ENCODE data around the gene ZNF276.
"Not testable (repeated sequence)": the region's sequence is repeated elsewhere in the genome, so short reads cannot be mapped to it uniquely, and the experiment has no call there.

ZNF276 gene

DNA sequence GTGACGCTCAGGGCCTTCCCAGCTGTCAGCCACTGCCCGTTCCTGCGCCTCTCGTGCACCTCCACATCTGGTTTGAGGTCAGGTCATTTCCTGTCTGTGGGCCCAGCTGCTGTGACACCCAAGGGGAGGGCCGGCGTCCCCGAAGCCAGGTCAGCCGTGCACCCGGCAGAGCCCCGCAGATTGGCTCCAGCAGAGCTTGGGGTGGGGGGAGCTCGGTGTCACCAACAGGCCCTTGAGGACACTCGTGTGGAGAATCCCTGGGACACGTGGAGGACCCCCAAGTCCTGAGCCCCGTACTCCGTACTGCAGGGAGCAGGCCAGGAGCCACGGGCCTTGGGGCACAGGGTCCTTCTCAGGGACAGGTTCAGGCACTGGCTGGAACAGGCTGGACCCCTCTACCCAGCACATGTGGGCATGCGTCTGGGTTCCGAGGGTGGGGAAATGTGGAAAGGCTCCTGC is 24.6 kb upstream of the ZNF276 start:
- FAIRE-seq = no peak

DNA sequence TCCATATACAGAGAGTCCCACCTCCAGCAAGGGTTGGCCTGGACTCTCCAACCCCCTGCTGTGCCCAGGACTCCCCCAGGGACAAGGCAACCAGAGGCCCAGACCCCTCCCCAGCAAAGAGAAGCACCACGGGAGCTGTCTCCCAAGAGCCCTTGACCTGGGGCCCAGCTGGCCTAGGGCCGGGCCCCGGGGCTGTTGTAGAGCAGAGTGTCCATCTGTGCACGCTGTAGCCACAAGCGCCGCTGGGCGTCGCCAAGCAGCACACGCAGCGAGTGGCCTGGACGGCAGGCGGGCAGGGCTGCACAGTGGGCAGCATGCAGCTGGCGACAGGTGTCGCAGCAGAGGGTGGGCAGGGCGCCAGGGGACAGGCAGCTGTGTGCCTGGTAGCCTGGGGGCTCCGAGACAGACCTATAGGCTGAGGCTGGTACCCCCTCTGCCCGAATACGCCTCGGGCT is 24.1 kb upstream of the ZNF276 start:
- no peak for FAIRE-seq

DNA sequence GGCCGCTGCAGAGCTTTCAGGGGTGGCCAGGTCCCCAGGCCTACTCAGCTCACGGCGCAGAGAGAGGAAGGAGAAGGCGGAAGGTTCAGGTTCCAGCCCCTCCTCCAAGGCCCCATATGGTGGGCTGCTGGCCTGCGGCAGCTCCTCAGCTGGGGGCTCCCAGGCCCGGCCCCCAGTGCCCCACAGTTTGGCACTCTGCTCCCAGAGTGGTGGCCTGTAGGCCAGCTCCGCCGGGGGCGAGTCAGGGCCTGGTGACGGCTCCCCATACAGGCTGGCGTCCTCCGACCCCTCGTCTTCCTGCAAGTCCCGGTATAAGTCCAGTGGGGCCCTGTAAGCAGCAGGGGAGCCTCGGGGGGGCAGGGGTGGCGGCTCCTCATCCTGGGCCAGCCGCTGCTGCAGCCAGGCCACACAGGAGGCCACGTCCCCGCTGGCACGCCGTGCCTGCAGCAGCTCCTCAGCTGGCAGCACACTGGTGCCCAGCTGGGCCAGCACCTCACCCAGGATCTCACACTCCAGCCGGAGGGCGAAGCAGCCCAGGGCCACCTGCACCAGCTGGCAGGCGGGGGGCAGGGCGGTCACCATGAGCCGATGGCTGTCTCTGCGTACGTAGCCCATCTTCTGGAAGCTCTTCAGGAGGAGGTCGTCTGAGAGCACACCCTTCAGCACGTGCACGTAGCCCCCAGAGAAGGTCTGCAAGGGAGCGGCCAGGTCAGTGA is 23.6 kb upstream of the ZNF276 start:
- no peak for FAIRE-seq

DNA sequence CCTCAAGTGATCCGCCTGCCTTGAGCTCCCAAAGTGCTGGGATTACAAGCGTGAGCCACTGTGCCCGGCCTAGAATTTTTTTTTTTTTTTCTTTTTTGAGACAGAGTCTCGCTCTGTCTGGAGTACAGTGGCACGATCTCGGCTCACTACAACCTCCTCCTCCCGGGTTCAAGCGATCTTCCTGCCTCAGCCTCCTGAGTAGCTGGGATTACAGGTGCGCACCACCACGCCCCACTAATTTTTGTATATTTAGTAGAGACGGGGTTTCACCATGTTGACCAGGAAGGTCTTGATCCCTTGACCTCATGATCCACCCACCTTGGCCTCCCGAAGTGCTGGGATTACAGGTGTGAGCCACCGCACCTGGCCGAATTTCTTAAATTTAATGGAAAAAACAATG is 22.6 kb upstream of the ZNF276 start:
- not testable (repeated sequence) for FAIRE-seq

DNA sequence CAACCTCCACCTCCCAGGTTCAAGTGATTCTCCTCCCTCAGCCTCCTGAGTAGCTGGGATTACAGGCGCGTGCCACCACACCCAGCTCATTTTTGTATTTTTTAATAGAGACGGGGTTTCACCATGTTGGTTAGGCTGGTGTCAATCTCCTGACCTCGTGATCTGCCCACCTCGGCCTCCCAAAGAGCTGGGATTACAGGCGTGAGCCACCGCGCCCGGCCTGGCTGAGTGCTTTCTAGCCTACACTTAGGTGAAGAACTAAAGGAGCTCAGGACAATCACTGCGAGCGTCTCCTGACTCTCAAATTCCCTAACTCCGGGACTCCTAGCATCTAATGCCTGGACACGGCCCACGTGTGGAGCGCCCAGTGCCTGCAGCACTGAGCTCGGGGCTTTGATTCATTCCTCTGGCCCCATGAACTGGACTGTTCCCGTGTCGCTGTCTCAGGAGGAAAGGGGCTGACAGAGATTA is 21.7 kb upstream of the ZNF276 start:
- not testable (repeated sequence) for FAIRE-seq

DNA sequence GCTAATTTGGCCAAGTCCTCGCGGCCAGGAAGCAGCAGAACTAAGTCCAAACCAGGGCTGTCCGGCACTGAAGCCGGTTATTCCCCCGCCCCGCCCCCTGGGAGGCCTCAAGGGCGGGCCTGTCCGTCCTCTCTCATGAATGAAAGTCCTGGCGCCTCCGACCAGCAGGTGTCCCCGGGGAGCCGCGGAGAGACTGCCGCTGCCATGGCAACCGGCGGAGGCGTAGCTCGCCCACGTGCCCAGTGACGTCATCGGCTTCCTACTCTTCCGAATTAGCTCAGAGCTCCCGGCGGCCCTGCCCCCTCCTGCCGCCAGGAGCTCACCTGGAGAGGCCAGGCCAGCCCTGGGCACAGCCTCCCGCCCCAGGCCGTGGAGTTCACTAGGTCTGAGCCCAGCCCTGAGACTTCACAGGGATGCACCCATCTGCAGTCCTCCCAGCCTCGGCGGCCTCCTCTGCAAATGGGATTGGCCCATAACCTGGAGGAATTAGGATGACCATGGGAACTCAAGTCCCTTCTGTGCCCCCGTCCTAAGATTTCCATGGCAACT is 21.2 kb upstream of the ZNF276 start:
- peak; percentile 96 for FAIRE-seq

DNA sequence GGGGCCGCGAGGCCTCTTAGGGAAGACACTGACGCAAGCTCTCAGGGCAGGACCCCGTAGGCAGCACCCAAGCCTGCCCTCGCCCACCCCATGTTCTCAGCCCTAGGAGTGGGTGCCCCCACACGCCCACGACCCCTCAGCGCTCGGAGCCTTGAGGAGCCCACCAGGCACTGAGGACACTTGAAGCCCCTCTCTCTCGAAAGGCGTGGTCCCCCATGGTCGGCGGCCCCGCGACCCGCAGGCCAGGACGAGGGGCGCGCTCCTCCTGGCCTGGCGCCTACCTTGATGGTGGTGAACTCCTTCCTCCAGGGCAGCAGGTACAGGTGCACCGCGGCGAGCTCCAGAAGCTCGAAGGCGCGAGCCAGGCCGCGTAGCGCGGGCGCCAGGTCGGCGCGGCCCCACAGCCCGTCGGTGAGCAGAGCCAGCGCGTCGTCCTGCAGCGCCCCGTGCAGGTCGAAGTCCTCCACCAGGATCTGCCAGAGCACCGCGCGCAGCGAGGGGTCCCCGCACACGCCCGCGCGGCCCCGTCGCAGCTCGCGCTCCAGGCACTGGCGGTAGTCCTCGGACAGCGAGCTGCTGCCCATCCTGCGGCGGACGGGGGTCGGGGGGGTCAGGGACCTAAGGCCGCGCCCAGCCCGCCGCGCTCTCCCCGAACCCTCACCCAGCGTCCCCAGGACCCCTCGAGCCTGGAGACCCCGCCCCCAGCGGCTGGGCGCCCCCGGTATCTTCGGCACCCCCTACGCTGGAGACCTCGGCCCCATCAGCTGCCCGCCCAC is 20.5 kb upstream of the ZNF276 start:
- no peak for FAIRE-seq

DNA sequence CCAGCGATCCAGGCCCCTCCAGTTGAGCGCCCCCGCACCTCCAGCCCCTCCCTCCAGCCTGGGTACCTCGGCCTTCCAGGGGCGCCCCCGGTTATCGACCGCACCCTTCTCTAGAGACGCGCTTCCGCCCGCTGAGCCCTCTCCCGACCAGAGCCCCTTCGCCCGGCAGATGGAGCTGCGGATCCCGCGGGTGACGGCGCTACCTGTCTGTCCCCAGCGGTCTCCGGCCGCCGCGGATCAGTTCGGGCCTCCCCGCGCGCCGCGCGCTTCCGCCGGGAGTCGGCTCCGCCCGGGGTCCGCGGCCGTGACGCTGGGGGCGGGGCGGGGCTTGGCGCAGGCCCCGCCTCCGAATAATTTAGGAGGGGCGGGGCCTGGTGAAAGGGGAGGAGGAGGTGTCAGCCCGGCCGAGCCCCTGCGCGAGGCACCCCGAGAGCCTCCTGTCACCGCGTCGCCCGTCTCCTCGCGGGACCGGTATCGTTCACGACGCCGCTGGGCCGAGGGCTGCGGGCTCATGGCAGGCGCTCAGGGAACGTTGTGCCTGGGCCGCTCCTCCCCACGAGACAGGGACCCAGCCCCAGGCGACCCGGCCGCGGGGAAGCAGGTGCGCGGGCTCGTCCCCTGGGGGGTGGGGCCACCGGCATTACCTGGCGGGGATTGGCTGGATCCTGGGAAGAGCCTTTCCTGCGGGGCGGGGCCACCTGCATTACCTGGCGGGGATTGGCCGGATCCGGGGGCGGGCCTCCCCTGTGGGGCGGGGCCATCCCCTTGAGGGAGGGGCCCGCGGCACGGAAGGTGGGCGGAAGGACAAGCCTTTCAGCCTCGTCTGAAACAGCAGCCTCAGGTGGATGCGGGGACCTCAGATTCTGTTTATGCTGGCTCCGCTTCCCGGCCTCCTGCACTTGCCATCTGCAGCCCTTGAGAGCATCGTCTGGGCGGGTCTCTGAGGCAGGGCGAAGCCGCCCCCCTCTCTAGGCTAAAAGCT is 19.6 kb upstream of the ZNF276 start, which contains the start of gene SPATA2L:
Gene SPATA2L (minus strand): TSS at position 281 of the 982 bp plus-strand sequence. CDS start 473 bp downstream, outside the sequence.
- no peak for FAIRE-seq

DNA sequence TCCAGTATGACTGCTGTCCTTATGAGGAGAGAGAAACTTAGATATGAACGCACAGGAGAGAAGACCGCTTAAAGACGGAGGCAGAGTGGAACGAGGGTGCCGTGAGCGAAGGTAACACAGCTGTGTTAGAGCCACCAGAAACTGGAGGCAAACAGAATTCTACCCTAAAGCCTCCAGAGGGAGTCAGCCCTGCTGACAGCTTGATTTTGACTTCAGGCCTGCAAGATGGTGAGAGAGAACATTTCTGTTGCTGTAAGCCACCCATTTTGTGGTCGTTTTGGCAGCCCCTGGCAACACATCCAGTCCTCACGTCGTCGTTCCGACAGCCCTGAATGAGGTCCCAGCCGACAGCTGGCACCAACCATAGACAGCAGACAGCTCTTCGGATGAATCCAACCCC is 17.1 kb upstream of the ZNF276 start:
- FAIRE-seq = no peak

DNA sequence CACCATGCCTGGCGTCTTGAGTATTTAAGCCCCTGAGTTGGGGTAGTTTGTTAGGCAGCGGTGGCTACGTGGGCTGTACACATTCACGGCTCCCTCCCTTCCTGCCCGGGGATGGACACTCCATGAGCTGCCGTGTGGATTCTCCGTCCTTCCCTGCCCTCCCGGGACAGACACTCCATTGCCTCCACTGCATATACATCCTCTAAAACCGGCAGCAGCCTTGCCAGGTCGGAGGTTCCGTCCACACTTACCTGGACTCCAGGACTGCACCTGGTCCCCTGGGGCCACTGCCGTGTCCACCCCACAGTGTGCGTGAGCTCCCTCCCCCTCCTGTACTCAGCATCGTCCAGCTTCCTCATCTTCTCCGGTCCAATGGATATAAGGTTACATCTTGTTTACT is 16.3 kb upstream of the ZNF276 start:
- FAIRE-seq = no peak

DNA sequence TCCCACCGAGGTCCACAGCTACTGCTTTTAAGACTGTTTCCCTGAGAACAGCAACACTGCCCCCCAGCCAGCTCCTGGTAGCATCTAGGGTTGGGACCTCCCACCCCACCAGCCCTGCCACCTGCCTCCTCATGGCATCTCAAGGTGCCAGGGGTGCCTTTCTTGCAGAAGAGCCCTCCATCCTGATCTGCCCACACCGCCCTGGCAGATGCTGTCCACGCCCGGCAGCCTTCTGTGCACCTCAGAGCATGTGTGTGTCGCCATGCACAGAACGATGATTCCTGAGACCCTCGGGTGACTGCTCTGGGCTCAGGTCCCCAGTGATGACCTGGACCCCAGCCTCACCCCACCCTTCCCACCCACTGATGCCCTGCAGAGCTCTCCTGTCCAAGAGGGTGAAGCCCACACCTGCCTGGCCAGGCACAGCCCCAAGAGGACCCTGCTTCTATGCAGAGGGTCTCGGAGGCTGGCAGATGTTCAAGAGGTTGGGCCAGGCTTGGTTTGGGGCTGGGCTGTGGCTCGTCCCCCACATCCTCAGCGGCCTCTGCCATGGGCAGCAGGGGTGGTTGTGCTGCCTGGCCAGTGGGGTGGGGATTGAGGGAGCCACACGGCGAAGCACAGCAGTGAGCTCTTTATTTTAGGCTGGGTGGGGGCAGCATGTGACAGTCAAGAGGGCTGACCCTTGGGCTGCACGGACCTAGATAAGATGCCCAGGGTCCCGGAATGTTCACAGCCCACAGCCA is 14.6 kb upstream of the ZNF276 start:
- no peak for FAIRE-seq

DNA sequence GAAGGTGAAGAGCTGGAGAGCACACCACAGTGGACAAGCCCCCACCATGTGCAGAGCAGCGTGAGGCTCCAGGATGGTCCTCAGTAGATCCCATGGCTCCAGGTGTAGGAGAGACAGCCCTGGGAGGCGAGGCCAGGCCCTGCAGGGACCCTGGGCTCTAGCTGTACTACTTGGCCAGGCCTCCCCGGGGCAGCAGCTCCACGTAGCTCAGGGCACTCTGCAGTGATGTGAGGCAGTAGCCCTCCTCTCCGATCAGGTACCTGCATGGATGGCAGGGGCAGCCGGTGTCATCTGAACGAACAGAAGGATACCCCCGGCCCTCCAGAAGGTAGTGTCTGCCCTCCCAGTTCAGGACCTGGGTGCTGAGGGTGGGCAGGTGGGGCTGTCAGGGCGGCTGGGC is 13.6 kb upstream of the ZNF276 start:
- no peak for FAIRE-seq

DNA sequence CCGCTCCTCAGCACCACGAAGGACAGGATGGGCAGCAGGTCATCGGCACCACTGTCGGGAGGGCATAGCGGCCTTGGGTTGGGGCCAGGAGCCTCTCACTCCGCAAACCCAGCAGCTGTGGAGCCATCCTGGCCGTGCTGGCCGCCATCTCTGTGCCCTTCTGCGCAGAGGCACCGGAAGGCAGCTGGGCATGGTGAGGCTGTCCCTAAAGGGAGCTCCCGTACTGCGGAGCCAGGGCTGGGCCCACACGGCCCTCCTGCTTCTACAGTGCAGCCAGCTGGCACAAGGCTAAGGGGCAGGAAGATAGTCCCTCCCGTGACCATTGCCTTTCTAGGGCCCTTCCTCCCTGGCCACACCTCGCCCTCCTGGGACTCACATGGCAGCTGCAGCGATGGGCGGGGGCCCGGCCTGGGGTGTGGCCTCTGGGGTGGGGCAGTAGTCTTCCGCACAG is 12.8 kb upstream of the ZNF276 start:
- no peak for FAIRE-seq

DNA sequence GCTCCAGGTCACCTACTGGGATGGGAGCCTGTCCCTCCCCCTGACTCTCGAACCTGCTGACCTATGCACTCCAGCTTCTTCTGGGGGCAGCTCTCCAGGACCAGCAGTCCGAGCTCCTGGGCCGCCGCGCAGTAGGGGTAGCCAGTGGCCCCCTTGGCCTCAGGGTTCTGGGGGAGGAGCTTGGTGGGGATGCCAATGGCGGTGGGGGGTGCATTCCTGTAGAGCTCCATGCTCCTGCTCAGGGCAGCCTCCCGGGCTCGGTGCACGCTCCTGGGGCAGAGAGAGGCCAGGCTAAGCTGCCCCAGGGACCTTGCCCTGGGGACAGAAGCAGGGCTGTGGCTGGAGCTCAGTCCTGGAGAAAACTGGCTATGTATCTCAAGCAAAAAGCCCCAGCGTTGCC is 12.2 kb upstream of the ZNF276 start:
- no peak for FAIRE-seq

DNA sequence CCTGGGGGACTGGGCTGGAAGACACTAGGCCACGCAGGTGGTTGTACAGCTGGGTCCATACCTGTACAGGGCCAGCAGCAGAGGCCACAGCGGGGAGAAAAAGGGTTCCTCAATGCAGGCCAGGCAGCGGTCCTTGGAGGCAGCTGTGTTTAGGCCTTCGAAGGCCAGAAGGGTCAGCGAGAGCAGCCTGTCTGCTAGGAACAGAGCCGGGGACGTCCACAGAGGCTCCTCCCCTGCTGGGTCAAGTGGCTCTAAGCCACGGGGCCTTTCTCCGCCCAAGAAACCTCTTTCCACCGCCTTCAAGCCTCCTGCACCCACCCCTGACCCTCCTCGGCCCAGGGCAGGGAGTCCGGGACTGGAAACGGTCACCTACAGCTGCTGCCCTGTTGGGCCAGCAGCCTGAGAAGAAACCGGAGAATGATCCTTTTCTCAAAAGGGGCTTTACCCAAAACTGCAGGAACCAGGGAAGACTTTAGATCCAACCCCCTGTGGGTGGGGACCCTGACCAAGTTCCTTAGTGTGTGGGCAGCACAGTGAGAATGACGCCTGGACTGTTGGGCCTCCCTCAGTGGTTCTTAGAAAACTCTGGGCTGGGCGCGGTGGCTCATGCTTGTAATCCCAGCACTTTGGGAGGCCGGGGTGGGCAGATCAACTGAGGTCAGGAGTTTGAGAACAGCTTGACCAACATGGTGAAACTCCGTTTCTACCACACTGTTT is 11.5 kb upstream of the ZNF276 start:
- no peak for FAIRE-seq

DNA sequence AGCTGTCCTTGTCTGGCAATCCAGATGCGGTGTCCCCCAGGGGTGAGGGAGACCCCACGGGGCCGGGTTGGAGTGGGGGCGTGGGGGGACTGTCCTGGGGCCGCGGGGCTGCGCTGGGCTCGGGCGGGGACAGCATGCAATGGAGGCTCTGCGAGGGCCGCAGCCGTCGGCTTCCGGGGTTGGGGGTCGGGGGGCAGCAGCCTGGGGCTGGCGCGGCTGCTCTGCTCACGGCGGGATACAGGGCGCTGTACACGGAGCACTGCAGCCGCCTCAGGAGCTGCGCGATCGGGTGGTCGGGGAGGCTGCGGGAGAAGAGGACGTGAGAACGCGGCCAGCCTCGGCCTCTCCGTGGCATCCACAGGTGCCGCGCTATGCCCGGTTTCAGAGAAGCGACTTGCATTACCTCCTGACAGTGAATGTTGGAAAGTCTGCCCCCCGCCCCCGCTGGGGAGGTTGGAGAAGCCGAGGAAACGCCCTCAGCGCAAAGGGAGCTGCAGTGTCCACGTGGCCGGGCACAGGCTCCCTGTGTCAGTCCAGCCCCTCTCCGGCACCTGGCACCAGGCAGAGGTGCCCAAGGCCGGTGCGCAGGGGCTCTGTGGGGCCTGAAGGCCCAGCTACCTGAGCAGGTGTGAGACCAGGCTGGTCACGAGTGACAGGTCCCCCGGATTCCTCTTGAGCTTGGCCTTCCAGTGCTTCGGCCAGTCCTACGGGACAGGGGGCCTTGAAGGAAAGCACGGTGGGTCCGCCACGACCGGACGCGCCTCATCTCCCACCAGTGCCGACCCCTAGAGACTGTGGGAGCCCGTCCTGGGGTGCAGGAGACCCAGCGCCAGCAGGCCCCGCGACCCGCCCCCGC is 10.4 kb upstream of the ZNF276 start:
- no peak for FAIRE-seq

DNA sequence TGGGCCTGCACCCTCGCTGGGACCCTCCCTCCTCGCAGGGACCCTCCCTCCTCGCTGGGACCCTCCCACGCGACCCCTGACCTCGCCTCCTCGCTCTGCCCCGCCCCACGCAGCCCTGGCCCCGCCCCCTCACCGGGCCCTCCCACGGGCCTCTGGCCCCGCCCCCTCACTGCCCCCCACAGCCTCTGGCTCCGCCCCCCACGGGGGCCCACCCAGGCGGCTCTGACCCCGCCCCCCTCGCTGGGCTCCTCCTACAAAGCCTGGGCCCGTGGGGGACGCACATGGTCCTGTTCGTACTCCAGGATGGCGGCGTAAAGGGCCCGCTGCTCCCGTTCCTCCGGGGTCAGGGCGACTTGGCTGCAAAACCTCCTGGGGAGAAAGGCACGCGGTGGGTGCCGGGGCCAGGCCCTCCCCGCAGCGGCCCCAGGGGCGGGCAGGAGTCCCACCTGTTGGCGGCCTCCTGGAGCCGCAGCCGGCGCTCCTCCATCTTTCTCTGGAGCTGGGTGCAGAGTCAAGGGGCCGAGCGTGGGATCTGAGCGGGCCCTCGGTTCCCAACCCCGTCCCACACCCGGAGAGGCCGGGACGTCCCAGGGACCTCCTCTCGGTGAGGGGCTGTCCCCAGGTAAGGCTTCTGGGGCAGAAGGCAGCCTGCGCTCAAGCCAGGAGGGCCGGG is 9.6 kb upstream of the ZNF276 start:
- no peak for FAIRE-seq

DNA sequence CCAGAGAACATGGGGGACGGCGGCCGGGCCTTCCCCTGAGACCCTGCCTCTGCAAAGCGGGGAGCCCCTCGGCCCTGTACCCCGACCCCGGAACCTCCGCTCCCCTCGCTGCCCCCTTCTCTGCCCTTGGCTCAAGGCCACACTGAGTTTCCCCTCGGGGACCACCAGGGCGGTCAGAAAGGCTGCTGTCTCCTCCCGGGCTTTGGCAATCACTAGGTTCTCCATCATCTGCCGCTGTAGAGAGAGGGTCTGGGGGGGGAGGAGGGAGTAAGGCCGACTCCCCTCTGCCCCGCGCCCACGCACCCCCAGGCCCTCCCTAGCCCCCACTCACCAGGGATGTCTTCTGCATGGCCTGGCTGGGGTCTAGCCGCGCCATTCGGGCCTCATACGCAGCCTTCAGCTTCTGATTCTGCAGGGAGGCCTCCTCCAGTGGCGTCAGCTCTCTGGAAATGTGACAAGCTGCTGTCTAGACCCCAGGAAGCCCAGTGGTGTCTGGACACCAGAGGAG is 9.0 kb upstream of the ZNF276 start:
- no peak for FAIRE-seq

DNA sequence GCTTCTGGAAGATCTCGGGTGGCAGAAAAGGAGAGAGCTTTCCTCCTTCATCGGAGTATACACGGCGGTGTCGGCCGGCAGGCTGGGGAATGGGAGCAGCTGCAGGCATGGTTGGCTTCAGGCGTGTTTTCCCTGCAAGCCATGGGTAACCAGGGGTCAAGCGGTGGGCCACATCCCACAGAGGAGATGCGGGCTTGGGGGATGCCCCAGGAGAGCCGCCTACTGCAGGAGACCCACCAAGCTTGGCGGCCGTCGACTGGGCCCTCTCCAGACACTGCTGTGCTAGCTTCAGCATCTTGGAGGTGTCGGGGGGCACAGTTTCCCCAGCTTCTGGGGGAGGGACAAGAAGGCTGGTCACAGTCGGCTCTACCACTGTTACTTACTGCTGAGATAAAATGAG is 4.8 kb upstream of the ZNF276 start:
- no peak for FAIRE-seq
